Sigmoid colon (tissue), 3 donors: ENCODE results near the gene FBXO2.

ENCODE experiments used
- CTCF ChIP-seq, 4 experiments: fragments of 450-650 bp in 3 of 4; fragments of 200-600 bp in 1 of 4; IDR thresholded peaks; one replicate each; pipeline ENCODE4 v1.5.1; 2016 to 2019; ENCODE audit warnings: antibody characterized with exemption in 4 of 4, mild to moderate bottlenecking in 3 of 4, moderate library complexity in 2 of 4
- POLR2A ChIP-seq, 2 donors: fragments of 450-650 bp; IDR thresholded peaks; one replicate each; pipeline ENCODE4 v1.6.1; 2016; ENCODE audit warnings: antibody characterized with exemption in 2 of 2, mild to moderate bottlenecking in 2 of 2, moderate library complexity in 2 of 2

GRCh38 chr1:11675325-11675724, 21.1 kb upstream of the FBXO2 start:
- TF ChIP-seq POLR2A (IDR thresholded peaks at IDR 0.05) (no peak), CTCF (IDR thresholded peaks at IDR 0.05) (no peak)
